Prostate gland (tissue), 2 donors: ENCODE data around the gene CYP17A1.

Experiments
- POLR2AphosphoS5 ChIP-seq: sonication (generic); formaldehyde crosslinking; IDR thresholded peaks from one replicate; pipeline ENCODE4 v1.6.1; 2017; ENCODE audit warnings: antibody characterized with exemption
- TF ChIP-seq, protein P1 (sequence below), 4 experiments: fragments of 200-600 bp in 2 of 4; fragments of 450-650 bp in 2 of 4; sonication (generic) in 2 of 4; IDR thresholded peaks; 1 replicate in 3 of 4; 2 replicates in 1 of 4; pipeline ENCODE4 v1.5.1; 2016 to 2019; ENCODE audit warnings: antibody characterized with exemption in 4 of 4, mild to moderate bottlenecking in 2 of 4, moderate library complexity in 2 of 4

DNA sequence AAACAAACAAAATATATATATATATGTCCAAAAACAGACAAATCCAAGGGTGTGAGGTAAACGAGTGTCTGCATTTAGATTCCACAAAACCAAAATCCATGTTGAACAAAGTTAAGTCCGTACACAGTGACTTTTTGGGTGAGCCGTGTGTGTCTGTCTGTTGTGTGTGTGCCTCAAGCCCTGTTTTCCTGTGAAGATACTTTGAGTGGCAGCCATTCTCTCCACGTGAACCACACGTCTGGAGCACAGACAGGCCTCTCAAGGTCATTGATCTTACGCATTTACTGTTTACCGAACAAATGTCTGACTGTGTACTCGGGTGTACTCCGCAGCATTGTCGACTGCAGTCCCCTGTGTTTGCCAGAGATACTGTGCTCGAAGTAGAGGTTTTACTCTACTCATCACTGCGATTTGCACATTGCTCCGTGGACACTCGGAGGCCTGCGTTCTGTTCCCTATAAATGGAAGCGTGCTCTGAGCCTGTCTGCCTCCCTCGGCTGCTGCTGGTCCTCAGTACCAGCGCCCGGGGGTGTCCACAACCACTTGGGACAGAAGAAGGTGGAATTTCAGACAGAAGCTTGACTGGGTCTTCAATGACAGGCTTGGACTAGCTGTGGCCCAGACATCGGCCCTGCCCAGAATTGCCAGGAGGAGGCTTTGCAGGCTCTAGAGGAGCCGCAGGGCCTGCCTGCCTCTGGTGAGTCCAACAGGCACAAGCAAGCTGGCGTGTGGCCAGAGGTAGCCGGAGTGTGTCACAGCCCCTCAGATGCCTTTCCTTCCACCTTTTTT, 22.1 kb downstream of the CYP17A1 start:
- no peak for TF ChIP-seq POLR2AphosphoS5
- TF ChIP-seq, protein P1, sequence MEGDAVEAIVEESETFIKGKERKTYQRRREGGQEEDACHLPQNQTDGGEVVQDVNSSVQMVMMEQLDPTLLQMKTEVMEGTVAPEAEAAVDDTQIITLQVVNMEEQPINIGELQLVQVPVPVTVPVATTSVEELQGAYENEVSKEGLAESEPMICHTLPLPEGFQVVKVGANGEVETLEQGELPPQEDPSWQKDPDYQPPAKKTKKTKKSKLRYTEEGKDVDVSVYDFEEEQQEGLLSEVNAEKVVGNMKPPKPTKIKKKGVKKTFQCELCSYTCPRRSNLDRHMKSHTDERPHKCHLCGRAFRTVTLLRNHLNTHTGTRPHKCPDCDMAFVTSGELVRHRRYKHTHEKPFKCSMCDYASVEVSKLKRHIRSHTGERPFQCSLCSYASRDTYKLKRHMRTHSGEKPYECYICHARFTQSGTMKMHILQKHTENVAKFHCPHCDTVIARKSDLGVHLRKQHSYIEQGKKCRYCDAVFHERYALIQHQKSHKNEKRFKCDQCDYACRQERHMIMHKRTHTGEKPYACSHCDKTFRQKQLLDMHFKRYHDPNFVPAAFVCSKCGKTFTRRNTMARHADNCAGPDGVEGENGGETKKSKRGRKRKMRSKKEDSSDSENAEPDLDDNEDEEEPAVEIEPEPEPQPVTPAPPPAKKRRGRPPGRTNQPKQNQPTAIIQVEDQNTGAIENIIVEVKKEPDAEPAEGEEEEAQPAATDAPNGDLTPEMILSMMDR (IDR thresholded peaks at IDR 0.05): no peak
